Ascending aorta (tissue), 2 donors: Measurements from ENCODE around the gene PTPRF. TPM values are rescaled to one million over a fixed set of nuclear protein-coding genes. Genes with fewer than 3 reads are reported as not detected.

Experiments
- DNase-seq, 2 donors: peaks; one replicate each; pipeline ENCODE4 v3.0.0-alpha.2; 2019; ENCODE audit warnings: low spot score in 2 of 2
- H3K27ac ChIP-seq, 2 donors: fragments of 200-600 bp; sonication (generic); one replicate each; pipeline ENCODE4 v1.5.1; 2016 to 2017; ENCODE audit warnings: mild to moderate bottlenecking in 1 of 2
- H3K27me3 ChIP-seq: fragments of 200-600 bp; sonication (generic); one replicate; pipeline ENCODE4 v1.5.1; 2017
- H3K36me3 ChIP-seq, 2 donors: fragments of 200-600 bp; sonication (generic); one replicate each; pipeline ENCODE4 v1.5.1; 2016
- H3K4me1 ChIP-seq, 2 donors: fragments of 200-600 bp; sonication (generic); one replicate each; pipeline ENCODE4 v1.5.1; 2016 to 2017; ENCODE audit warnings: mild to moderate bottlenecking in 1 of 2
- H3K4me3 ChIP-seq, 2 donors: fragments of 200-600 bp; sonication (generic); one replicate each; pipeline ENCODE4 v1.5.1; 2016 to 2017; ENCODE audit warnings: mild to moderate bottlenecking in 1 of 2
- H3K9me3 ChIP-seq, 2 donors: fragments of 200-600 bp; sonication (generic); one replicate each; pipeline ENCODE4 v1.5.1; 2016
- CTCF ChIP-seq, 3 experiments: fragments of 200-600 bp in 2 of 3; fragments of 450-650 bp in 1 of 3; sonication (generic) in 2 of 3; IDR thresholded peaks; one replicate each; pipeline ENCODE4 v1.5.1; 2016 to 2019; ENCODE audit warnings: antibody characterized with exemption in 3 of 3, mild to moderate bottlenecking in 1 of 3, moderate library complexity in 1 of 3
- intact Hi-C: fragments of 100-400 bp; cut with DNase I; formaldehyde crosslinking; loops from one replicate; pipeline ENCODE4 v1.15.1; 2023
- total RNA-seq: library from RNA; depleted of rRNA; stranded (reverse); fragments of >200 nt; gene quantifications from one replicate; pipeline ENCODE4 v1.1.0, GENCODE V29; 2016

PTPRF gene
- 43.6 TPM for total RNA-seq

GRCh38 chr1:43530483-43531106 lies at the start of gene PTPRF:
TSS of gene PTPRF (plus strand) at chr1:43530883. CDS start at chr1:43545076, 14,193 bp downstream.
- Histone ChIP-seq H3K27me3 (no peaks in the 10 kb centered on the region), H3K36me3 (no peaks in the 10 kb centered on the region), H3K27ac (peak within 1 kb of the TSS; percentile 62 to 77), H3K9me3 (no peaks in the 10 kb centered on the region), H3K4me3 (peak within 1 kb of the TSS; percentile 79 to 97), H3K4me1 (peaks cover 3 to 9% of the 10 kb centered on the region in 2 donors)
- DNase-seq = no peak
- intact Hi-C loops = loop anchor here (1.0 to 10.0 kb wide), 5 partner anchors 12 to 504 kb away; partner anchors contain the start of genes CDC20, SLC6A9 and ST3GAL3
- TF ChIP-seq CTCF (IDR thresholded peaks at IDR 0.05) = no peak

GRCh38 chr1:43481491-43481890 lies 49.2 kb upstream of the PTPRF start:
- intact Hi-C loops = no loop called here
- H3K4me3 ChIP-seq = no peak overlapping the region
- H3K4me1 ChIP-seq = no peaks in the 10 kb centered on the region
- no peaks in the 10 kb centered on the region for H3K27me3 ChIP-seq
- H3K36me3 ChIP-seq = no peaks in the 10 kb centered on the region
- DNase-seq = no peak
- H3K9me3 ChIP-seq = no peaks in the 10 kb centered on the region
- H3K27ac ChIP-seq = no peak overlapping the region
- TF ChIP-seq CTCF (IDR thresholded peaks at IDR 0.05) = no peak

GRCh38 chr1:43482215-43482614 lies 48.5 kb upstream of the PTPRF start:
- intact Hi-C loops = no loop called here
- Histone ChIP-seq H3K36me3 (no peaks in the 10 kb centered on the region), H3K27me3 (no peaks in the 10 kb centered on the region), H3K9me3 (no peaks in the 10 kb centered on the region), H3K27ac (no peak overlapping the region), H3K4me1 (no peaks in the 10 kb centered on the region), H3K4me3 (no peak overlapping the region)
- TF ChIP-seq CTCF (IDR thresholded peaks at IDR 0.05) = no peak
- DNase-seq = no peak

GRCh38 chr1:43484367-43484766 lies 46.3 kb upstream of the PTPRF start:
- no peak for TF ChIP-seq CTCF (IDR thresholded peaks at IDR 0.05)
- intact Hi-C loops = no loop called here
- H3K4me1 ChIP-seq = no peaks in the 10 kb centered on the region
- no peaks in the 10 kb centered on the region for H3K27me3 ChIP-seq
- H3K9me3 ChIP-seq = peaks cover 0 to 4% of the 10 kb centered on the region in 2 donors
- DNase-seq = no peak
- no peak overlapping the region for H3K27ac ChIP-seq
- H3K36me3 ChIP-seq = no peaks in the 10 kb centered on the region
- H3K4me3 ChIP-seq = no peak overlapping the region

GRCh38 chr1:43488165-43488564 lies 42.5 kb upstream of the PTPRF start:
- Histone ChIP-seq H3K27me3 (no peaks in the 10 kb centered on the region), H3K27ac (no peak overlapping the region), H3K9me3 (peaks cover 0 to 21% of the 10 kb centered on the region in 2 donors), H3K4me1 (no peaks in the 10 kb centered on the region), H3K4me3 (no peak overlapping the region), H3K36me3 (no peaks in the 10 kb centered on the region)
- TF ChIP-seq CTCF (IDR thresholded peaks at IDR 0.05) = no peak
- no peak for DNase-seq
- intact Hi-C loops = no loop called here
